Activated CD4-positive, alpha-beta T cell treated with anti-CD3 and anti-CD28 coated beads, Interleukin-2, amount 50 U/mL, for 16 hours (primary cell): ENCODE data around the gene NECTIN1.

Experiments used
- DNase-seq: peaks from one replicate; pipeline ENCODE4 v3.0.0-alpha.2; 2020

The NECTIN1 gene

DNA sequence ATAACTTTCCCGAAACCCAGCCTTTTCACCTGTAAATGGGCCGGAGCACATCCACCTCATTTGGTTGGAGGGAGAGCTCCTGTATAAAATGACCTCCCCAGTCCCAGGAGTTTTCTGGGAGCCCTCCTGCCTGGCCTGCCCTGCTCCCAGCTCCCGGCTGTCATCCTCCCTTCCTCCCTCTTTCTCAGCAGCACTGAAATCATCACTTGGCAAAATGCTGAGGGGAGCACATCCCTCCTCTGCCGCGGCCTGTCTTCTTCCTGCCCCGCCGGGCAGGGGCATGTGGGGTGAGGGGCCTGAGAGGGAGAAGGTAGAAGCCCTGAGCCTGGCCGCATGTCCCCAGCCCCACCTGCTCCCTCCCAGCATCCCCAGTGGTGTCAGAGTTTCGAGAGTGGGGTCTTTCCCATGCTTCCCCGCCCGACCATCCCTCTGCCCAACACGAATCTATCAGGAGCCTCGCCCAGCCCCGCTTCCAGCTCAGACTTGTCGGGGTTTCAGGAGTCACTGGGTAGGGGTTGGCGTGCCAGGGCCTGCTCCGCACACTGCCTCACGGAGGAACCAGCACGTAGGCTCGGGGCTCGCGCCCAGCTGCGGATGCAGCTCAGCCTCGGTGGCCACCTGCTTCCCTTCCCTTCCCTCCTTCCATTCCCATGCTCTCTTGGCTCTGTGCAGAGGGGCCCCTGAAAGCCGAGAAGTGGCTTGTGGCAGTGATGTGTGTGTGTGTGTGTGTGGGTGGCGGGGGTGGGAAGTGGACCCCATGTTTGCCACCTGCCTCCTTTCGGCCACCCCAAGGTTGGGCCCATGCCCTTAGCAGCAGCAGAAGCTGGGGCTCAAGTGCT lies 37.1 kb downstream of the NECTIN1 start:
- no peak for DNase-seq

GRCh38 chr11:119691020-119691666 lies 37.9 kb downstream of the NECTIN1 start:
- peak; percentile 31 for DNase-seq

DNA sequence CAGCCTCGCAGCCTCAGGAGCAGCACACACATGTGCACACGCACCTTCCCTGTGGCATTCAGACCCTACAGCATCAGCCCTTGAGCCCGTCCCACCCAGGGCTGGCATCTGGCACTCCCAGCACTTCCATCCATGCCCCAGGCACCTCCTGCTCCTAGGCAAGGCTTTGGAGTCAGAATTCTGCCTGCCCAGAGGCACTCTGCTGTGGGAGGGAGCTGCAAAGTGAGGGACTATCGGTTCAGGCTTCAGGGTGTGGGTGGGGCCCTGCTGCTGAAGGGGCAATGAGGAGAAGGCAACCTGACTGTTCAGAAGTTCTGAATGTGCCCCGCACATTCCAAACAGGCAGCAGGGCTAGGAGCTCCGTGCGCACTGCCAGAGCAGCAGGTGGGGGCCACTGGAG lies 39.7 kb downstream of the NECTIN1 start:
- DNase-seq: no peak

GRCh38 chr11:119688356-119688755 lies 40.6 kb downstream of the NECTIN1 start:
- no peak for DNase-seq

- no peak for DNase-seq
These were observed 41.5 kb downstream of the NECTIN1 start for GRCh38 chr11:119687373-119688046.

DNA sequence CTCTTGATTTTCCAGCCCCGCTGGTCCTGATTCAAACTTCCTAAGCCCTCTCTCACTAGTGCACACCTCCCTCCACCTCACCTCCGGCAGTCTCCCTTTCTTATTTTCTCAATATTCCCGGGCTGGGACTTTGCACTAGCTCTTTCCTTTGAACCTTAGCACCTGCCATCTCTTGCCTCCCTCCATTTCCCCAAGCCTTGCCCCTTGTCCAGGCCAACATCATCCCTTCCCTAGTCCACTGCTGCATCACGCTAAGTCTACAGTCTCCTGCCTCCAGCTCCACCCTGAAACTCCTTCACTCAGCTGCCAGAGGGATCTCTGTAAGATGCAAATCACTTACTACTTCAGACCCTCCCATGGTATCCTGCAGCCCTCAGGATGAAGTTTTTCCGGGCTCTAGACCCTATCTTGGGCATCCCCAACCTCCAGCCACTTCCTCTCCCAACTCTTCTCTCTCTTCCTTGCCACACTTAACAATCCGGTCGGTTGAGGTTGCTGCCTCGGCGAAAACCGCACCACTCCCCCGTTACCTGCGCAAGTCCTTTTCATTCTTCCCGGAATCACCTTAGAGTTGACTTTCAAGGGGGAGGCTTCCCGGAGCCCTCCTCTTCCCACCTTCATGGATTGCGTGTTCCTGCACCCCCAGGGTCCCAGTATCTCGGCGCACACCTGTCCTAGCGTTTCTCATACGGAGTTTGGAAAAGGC lies 42.7 kb downstream of the NECTIN1 start:
- no peak for DNase-seq

GRCh38 chr11:119685111-119685746 lies 43.8 kb downstream of the NECTIN1 start:
- no peak for DNase-seq

DNA sequence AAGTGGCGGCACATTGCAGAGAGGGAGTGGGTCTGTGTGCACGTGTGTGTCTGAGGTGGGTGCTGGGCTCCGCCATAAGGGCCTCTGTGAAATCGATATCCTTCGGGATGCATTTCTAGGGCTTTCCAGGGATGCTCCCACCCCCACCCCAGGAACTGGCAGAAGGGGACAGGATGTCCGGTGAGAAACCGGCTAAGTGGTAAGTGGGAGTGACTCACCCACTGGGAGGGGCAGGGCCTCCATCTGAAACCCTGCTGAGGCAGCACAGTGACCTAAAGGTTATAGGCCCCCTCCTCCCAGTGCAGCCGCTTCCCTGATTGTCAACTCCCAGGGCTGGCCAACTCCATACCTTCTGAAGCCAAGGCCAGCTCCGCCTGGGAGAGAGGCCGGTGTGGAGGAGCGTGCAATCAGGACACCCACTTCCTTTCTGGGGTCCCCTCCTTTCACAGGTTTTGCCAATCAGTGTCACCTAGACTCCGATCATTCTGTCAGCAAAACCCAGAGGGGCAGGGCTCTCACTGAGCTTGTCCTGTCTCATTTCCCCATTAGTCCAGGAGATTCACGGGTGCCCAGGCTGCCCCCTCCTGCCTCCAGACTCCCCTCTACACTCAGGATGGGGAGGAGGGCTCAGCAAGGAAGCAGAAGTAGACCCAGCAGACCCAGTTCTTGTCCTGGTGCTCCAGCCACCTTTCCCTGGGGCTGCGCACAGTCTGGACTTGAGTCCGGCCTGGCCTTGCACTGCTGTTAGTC lies 44.5 kb downstream of the NECTIN1 start:
- peak; percentile 5 for DNase-seq

DNA sequence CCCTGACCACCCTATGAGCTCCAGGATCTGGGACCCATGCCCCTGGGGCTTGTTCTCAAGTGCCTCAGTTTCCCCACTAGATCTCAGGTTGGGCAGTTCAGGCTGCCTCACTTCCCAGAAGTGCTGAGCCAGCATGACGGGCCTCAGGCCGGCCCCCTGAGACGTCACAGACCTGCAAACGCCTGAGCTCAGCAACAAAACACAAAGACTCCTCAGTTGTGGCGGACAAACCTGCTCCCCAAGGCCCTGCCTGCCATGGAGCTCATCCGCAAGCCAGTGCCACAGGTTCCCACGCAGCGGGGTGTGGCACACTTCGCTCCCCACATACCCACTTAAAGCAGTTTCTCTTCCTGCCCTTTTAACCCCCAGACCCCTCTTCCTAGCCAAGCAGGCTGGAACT lies 45.2 kb downstream of the NECTIN1 start:
- DNase-seq: no peak

DNA sequence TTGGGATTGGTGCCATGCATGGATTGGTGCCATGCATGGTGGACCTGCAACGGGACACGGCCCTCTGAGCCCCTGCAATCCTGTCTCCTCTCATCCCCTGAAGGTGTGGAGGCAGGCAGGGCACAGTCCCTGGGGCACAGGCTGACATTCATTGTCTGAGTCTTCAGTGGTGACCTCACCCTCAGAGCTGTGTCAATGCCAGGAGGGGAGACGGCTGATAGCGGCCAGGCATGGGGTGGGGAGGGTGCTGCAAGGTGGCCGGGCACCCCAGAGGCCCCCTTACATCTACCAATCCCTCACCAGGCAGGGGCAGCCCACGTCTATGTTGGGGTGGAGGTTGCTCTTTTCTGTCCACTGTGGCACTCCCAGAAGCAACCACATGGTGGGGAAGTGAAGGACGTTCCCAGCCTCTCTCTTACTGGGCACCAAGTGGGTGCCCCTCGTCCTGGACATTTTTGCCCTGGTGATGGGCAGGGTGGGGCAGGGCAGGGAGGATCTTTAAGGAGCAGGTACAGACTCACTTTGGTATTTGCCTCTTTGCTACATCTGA lies 47.6 kb downstream of the NECTIN1 start:
- DNase-seq: no peak

GRCh38 chr11:119680541-119681360 lies 48.2 kb downstream of the NECTIN1 start:
- no peak for DNase-seq

- DNase-seq: no peak
These were observed 49.7 kb downstream of the NECTIN1 start for GRCh38 chr11:119679346-119679745.

GRCh38 chr11:119678351-119678750 lies 50.6 kb downstream of the NECTIN1 start:
- DNase-seq: no peak

DNA sequence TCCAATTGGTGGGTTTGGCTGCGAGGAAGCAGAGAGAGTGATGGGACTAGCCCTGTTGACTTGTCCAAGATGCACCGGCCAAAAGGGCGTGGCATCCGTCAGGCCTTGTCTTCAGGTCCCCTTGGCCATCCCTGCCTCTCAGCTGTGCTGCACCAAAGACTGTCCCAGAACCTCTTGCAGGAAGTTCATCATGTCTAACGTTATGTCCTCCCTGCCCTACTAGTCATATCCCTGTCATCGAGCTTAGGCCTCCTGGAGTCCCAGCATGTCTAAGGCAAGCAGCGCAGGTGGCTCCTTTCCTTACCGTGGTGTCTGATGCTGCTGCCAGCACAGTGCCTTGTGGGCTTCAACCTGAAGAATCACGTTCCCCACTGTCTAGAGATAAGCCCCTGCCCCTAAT lies 51.2 kb downstream of the NECTIN1 start:
- no peak for DNase-seq

- no peak for DNase-seq
These were observed 52.5 kb downstream of the NECTIN1 start for GRCh38 chr11:119676461-119677020.

DNA sequence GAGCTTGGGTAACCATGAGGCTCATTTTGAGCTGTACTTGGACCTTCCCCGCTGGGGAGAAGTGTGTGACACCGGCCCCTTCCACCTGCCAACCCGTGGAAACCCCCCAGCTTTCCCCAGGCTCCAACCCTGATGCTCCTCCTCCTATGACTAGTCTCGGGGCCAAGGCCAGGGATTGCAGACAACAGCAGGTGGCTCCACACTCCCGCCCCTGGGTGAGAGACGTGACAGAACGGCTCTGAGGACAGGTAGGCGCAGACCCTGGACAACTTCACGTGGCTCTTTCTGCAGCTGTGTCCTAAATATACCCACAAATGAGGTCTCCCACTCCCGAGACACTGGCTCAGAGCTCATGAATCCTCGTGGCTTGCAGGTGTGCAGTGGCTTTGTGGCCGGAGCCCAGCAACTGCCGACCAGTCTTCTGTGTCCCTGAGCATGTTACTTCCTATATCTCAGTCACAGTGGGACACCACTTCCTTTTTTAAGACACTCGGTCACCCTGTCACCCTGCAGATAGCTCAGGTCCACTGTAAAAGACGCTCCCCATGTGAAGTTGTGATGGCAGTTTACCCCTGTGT lies 55.2 kb downstream of the NECTIN1 start:
- DNase-seq: peak; percentile 35

GRCh38 chr11:119673052-119673758 lies 55.8 kb downstream of the NECTIN1 start:
- DNase-seq: no peak

GRCh38 chr11:119672597-119672996 lies 56.4 kb downstream of the NECTIN1 start:
- no peak for DNase-seq

DNA sequence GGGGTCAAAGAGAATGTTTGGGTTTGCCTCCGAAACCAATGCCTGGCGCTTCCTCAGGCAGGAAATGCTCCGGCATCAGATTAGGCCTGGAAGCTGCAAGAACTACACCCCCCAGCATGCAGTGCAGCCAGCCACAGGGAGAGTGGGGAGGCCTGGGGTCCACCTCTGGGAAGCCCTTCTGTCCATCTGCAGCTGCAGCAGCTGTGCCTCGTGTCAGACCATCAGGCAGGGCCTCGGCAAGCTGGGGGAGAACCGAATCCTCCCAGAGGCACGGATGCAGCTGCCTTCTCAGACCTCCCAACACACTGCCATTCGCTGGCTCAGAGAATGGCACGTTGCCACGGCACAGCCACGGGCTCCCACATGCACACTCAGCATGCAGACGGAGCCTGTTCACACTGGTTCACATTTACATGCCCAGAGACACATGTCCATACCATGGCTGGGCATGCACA lies 57.4 kb downstream of the NECTIN1 start:
- DNase-seq: no peak
